ENCODE results near the gene HAL. TPM values are rescaled to one million over a fixed set of nuclear protein-coding genes. Genes with fewer than 3 reads are reported as not detected.

The HAL gene
- polyA plus RNA-seq, 1 experiment: 0.15 TPM

GRCh38 chr12:95953000-95953399, 43.1 kb downstream of the HAL start:
- H3K4me3 ChIP-seq (ENCODE audit: low read depth, low read length): no peak overlapping the region
- no peaks in the 10 kb centered on the region for H3K27me3 ChIP-seq (ENCODE audit: control insufficient read depth, insufficient read depth, low read length)
- TF ChIP-seq CTCF (IDR thresholded peaks at IDR 0.05; ENCODE audit: insufficient read depth, low read depth, low read length): no peak
- CTCF ChIA-PET: interaction anchor here (1.6 kb wide), 1 partner anchor 9 kb away, joined by 7 read pairs; no protein-coding TSS in a partner anchor
- no peak for DNase-seq (ENCODE audit: low read depth)
- POLR2A ChIA-PET: no interaction called here
- no peaks in the 10 kb centered on the region for H3K36me3 ChIP-seq (ENCODE audit: control insufficient read depth, insufficient read depth, low read length)

GRCh38 chr12:95951515-95951914, 44.6 kb downstream of the HAL start:
- CTCF ChIA-PET: interaction anchor here (0.9 to 1.3 kb wide), 2 partner anchors 14 to 33 kb away, joined by 3 read pairs; no protein-coding TSS in a partner anchor
- H3K4me3 ChIP-seq (ENCODE audit: low read depth, low read length): no peak overlapping the region
- POLR2A ChIA-PET: no interaction called here
- H3K27me3 ChIP-seq (ENCODE audit: control insufficient read depth, insufficient read depth, low read length): no peaks in the 10 kb centered on the region
- no peaks in the 10 kb centered on the region for H3K36me3 ChIP-seq (ENCODE audit: control insufficient read depth, insufficient read depth, low read length)
- TF ChIP-seq CTCF (IDR thresholded peaks at IDR 0.05; ENCODE audit: insufficient read depth, low read depth, low read length): no peak
- DNase-seq (ENCODE audit: low read depth): no peak

- TF ChIP-seq CTCF (IDR thresholded peaks at IDR 0.05; ENCODE audit: insufficient read depth, low read depth, low read length): no peak
- Histone ChIP-seq H3K27me3 (ENCODE audit: control insufficient read depth, insufficient read depth, low read length) (no peaks in the 10 kb centered on the region), H3K36me3 (ENCODE audit: control insufficient read depth, insufficient read depth, low read length) (no peaks in the 10 kb centered on the region), H3K4me3 (ENCODE audit: low read depth, low read length) (no peak overlapping the region)
- ChIA-PET POLR2A (no interaction called here), CTCF (no interaction called here)
- DNase-seq (ENCODE audit: low read depth): no peak
These were observed 46.5 kb downstream of the HAL start for GRCh38 chr12:95949477-95950206.

GRCh38 chr12:95944108-95944704, 51.9 kb downstream of the HAL start:
- Histone ChIP-seq H3K4me3 (ENCODE audit: low read depth, low read length) (no peak overlapping the region), H3K36me3 (ENCODE audit: control insufficient read depth, insufficient read depth, low read length) (no peaks in the 10 kb centered on the region), H3K27me3 (ENCODE audit: control insufficient read depth, insufficient read depth, low read length) (no peaks in the 10 kb centered on the region)
- TF ChIP-seq CTCF (IDR thresholded peaks at IDR 0.05; ENCODE audit: insufficient read depth, low read depth, low read length): no peak
- POLR2A ChIA-PET: no interaction called here
- DNase-seq (ENCODE audit: low read depth): no peak
- CTCF ChIA-PET: interaction anchor here (0.9 to 2.0 kb wide), 4 partner anchors 9 to 25 kb away, joined by 3 to 7 read pairs (median 4); no protein-coding TSS in a partner anchor

- H3K4me3 ChIP-seq (ENCODE audit: low read depth, low read length): peak within 1 kb of the TSS; percentile 53
- no peak for DNase-seq (ENCODE audit: low read depth)
- no peaks in the 10 kb centered on the region for H3K27me3 ChIP-seq (ENCODE audit: control insufficient read depth, insufficient read depth, low read length)
- TF ChIP-seq CTCF (IDR thresholded peaks at IDR 0.05; ENCODE audit: insufficient read depth, low read depth, low read length): peak; percentile 34; the same call in 1 of the 2 replicates
- no peaks in the 10 kb centered on the region for H3K36me3 ChIP-seq (ENCODE audit: control insufficient read depth, insufficient read depth, low read length)
- ChIA-PET POLR2A (no interaction called here), CTCF (interaction anchor here (1.6 to 2.0 kb wide), 3 partner anchors 9 to 24 kb away, joined by 4 to 7 read pairs (median 5); no protein-coding TSS in a partner anchor)
These were observed 52.8 kb downstream of the HAL start, which contains the start of gene AMDHD1 for GRCh38 chr12:95943330-95943842. AMDHD1 (plus strand) TSS chr12:95943331; CDS start chr12:95943399, 68 bp downstream.
